A673 (cell line): Measurements from ENCODE around the gene BSPRY. TPM values are rescaled to one million over a fixed set of nuclear protein-coding genes. Genes with fewer than 3 reads are reported as not detected.

Source experiments
- BruUV-seq: library from RNA; stranded (reverse); fragments of 400-500 nt; replicated peaks from 2 replicates; lab custom pipeline; 2021; lab: Mats Ljungman, UMichigan
- CTCF ChIA-PET: fragments of 300-600 bp; sonication (Branson Sonifier 250); formaldehyde crosslinking; loops from one replicate; lab custom pipeline; 2022; ENCODE audit warnings: antibody characterized with exemption; lab: Charles Lee
- POLR2A ChIA-PET: fragments of 300-600 bp; sonication (Branson Sonifier 250); formaldehyde crosslinking; loops from one replicate; lab custom pipeline; 2022; ENCODE audit warnings: antibody characterized with exemption; ENCODE audit not compliant: low non-redundant PET; lab: Charles Lee
- DNase-seq: peaks from one replicate; pipeline ENCODE4 v3.0.0-alpha.2; 2015; ENCODE audit warnings: low spot score
- H3K27ac ChIP-seq: fragments of 200-600 bp; sonication (generic); 2 replicates; pipeline ENCODE4 v1.5.1; 2016; ENCODE audit warnings: mixed run types, low read depth, mild to moderate bottlenecking, mixed read lengths, antibody characterized with exemption, low read length; ENCODE audit not compliant: poor library complexity, severe bottlenecking
- H3K27me3 ChIP-seq: fragments of 200-600 bp; sonication (generic); replicated peaks from 2 replicates; pipeline ENCODE4 v1.6.1; 2017; ENCODE audit warnings: mixed run types, low read depth, mild to moderate bottlenecking, mixed read lengths, antibody characterized with exemption, low read length; ENCODE audit not compliant: insufficient read depth, poor library complexity
- H3K36me3 ChIP-seq: fragments of 200-600 bp; sonication (generic); 2 replicates; pipeline ENCODE4 v1.6.1; 2016; ENCODE audit warnings: mixed run types, mild to moderate bottlenecking, mixed read lengths, antibody characterized with exemption, low read length; ENCODE audit not compliant: insufficient read depth, poor library complexity, severe bottlenecking
- H3K4me1 ChIP-seq: fragments of 200-600 bp; sonication (generic); 2 replicates; pipeline ENCODE4 v1.6.1; 2017; ENCODE audit warnings: mixed run types, mild to moderate bottlenecking, mixed read lengths, antibody characterized with exemption, low read length; ENCODE audit not compliant: insufficient read depth, poor library complexity, severe bottlenecking
- H3K4me3 ChIP-seq: fragments of 200-600 bp; sonication (generic); 2 replicates; pipeline ENCODE4 v1.5.1; 2016; ENCODE audit warnings: low read depth, mixed run types, mild to moderate bottlenecking, mixed read lengths, low read length; ENCODE audit not compliant: poor library complexity, severe bottlenecking
- H3K9me3 ChIP-seq: fragments of 200-600 bp; sonication (generic); 2 replicates; pipeline ENCODE4 v1.6.1; 2016; ENCODE audit warnings: mixed run types, low read depth, mild to moderate bottlenecking, mixed read lengths, antibody characterized with exemption, low read length; ENCODE audit not compliant: poor library complexity, severe bottlenecking
- CTCF ChIP-seq: fragments of 300-800, 200-600 bp; sonication (generic); conservative IDR thresholded peaks from 2 replicates; pipeline ENCODE4 v1.5.1; 2017; ENCODE audit warnings: low read depth, mild to moderate bottlenecking, antibody characterized with exemption, low read length, moderate library complexity, mixed read lengths
- EZH2 ChIP-seq: fragments of 200-600 bp; sonication (generic); IDR thresholded peaks from 2 replicates; pipeline ENCODE4 v1.6.1; 2017; ENCODE audit warnings: borderline replicate concordance, low read depth, mild to moderate bottlenecking, mixed read lengths, antibody characterized with exemption, low read length; ENCODE audit not compliant: poor library complexity, severe bottlenecking
- intact Hi-C: fragments of 100-400 bp; cut with micrococcal nuclease; formaldehyde crosslinking; loops from one replicate; pipeline ENCODE4 v1.10.0; 2022; ENCODE audit not compliant: unreplicated experiment
- total RNA-seq: library from RNA; stranded (reverse); gene quantifications from 2 replicates; pipeline ENCODE4 v1.2.3, GENCODE V29; 2021

BSPRY gene
- total RNA-seq, 1 experiment from 2014 or later: not detected

GRCh38 chr9:113389451-113389850, 40.1 kb downstream of the BSPRY start:
- Histone ChIP-seq H3K4me1 (no peaks in the 10 kb centered on the region), H3K36me3 (peaks cover 4% of the 10 kb centered on the region), H3K27ac (no peak overlapping the region), H3K4me3 (no peak overlapping the region), H3K9me3 (no peaks in the 10 kb centered on the region), H3K27me3 (no peaks in the 10 kb centered on the region)
- BruUV-seq: no TSS peak
- no peak for DNase-seq
- TF ChIP-seq EZH2 (no peak), CTCF (no peak)
- CTCF ChIA-PET: no interaction called here
- intact Hi-C loops: no loop called here
- POLR2A ChIA-PET: no interaction called here

GRCh38 chr9:113390192-113390960, 41.0 kb downstream of the BSPRY start:
- TF ChIP-seq EZH2 (no peak), CTCF (no peak)
- Histone ChIP-seq H3K27me3 (no peaks in the 10 kb centered on the region), H3K9me3 (no peaks in the 10 kb centered on the region), H3K36me3 (peaks cover 4% of the 10 kb centered on the region), H3K4me1 (no peaks in the 10 kb centered on the region), H3K4me3 (no peak overlapping the region), H3K27ac (no peak overlapping the region)
- BruUV-seq: no TSS peak
- no peak for DNase-seq
- intact Hi-C loops: no loop called here
- POLR2A ChIA-PET: no interaction called here
- CTCF ChIA-PET: no interaction called here

- no peak for DNase-seq
- POLR2A ChIA-PET: no interaction called here
- no peaks in the 10 kb centered on the region for H3K27me3 ChIP-seq
- H3K27ac ChIP-seq: no peak overlapping the region
- no peaks in the 10 kb centered on the region for H3K9me3 ChIP-seq
- no TSS peak for BruUV-seq
- intact Hi-C loops: no loop called here
- H3K4me3 ChIP-seq: no peak overlapping the region
- no peaks in the 10 kb centered on the region for H3K4me1 ChIP-seq
- TF ChIP-seq EZH2 (no peak), CTCF (no peak)
- CTCF ChIA-PET: no interaction called here
- H3K36me3 ChIP-seq: peaks cover 4% of the 10 kb centered on the region
These were observed 42.6 kb downstream of the BSPRY start for GRCh38 chr9:113391917-113392316.
